GDM1 (cell line): Measurements from ENCODE around the gene PHLDB3.

Experiments
- DNase-seq: peaks from one replicate; lab custom pipeline; 2025; lab: John Stamatoyannopoulos, UW

PHLDB3 gene

DNA sequence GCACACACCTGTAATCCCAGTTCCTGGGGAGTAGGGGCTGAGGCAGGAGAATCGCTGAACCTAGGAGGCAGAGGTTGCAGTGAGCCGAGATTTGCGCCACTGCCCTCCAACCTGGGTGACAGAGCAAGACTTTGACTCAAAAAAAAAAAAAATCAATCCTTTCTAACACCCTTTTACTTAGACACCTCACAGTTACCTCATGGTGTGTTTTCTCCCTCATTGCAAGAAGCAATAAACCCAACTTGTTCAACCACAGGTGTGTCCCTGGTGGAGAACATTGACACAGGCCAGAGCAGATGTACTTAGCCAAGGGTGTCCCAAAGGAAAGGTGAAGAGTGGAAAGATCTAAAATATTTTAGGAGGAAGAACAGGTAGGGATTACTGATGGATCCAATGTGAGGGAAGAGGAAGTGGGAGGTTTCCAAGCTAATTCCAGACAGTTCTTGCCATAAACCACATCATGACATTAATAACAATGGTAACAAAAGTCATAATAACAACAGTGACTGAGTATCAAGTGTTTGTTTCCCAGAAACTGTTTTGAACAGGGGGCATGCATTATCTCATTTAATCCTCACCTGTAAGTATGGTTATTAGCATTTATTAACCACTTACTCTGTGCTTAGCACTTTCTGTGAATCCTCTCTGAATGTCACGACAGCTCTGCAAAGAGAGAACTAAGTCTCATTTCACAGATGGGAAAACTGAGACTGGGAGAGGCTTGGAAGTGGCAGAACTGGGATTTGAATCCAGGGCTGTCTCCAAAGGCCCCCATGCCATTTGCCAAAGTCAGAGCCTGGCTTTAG is 36.0 kb downstream of the PHLDB3 start:
- no peak for DNase-seq

DNA sequence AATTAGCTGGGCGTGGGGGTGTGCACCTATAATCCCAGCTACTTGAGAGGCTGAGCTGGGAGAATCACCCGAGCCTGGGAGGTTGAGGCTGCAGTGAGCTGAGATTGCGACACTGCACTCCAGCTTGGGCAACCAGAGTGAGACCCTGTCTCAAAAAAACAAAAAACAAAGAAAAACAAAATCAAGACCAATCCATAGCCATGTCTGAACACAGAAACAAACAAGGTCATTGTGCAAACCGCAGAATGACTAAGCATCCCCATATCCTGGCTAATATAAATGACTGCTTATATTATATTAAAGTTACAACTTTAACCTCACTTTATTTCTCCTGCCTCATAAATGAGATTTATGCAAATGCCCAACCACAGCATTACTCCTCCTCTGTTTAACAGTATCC is 36.8 kb downstream of the PHLDB3 start:
- no peak for DNase-seq

GRCh38 chr19:43467276-43467675 is 37.3 kb downstream of the PHLDB3 start:
- DNase-seq: no peak

DNA sequence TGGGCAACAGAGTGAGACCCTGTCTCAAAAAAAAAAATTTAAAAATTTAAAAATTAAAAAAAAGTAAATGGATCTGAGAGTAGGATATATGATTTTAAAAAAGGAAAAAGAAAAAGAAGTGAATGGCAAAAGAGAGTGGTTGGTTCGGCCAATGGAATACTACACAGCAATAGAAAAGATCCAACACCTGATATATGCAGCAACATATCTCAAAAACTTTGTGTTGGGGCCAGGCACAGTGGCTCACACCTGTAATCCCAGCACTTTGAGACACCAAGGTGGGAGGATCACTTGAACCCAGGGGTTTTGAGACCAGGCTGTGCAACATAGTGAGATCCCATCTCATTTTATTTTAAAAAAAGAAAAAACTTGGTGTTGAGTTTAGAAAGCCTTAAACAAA is 37.8 kb downstream of the PHLDB3 start:
- DNase-seq: no peak

- no peak for DNase-seq
Measured at GRCh38 chr19:43465468-43466120, 39.0 kb downstream of the PHLDB3 start, which contains the start of gene LYPD3. LYPD3 (minus strand) TSS chr19:43465608; CDS start chr19:43465571, 37 bp downstream.

DNA sequence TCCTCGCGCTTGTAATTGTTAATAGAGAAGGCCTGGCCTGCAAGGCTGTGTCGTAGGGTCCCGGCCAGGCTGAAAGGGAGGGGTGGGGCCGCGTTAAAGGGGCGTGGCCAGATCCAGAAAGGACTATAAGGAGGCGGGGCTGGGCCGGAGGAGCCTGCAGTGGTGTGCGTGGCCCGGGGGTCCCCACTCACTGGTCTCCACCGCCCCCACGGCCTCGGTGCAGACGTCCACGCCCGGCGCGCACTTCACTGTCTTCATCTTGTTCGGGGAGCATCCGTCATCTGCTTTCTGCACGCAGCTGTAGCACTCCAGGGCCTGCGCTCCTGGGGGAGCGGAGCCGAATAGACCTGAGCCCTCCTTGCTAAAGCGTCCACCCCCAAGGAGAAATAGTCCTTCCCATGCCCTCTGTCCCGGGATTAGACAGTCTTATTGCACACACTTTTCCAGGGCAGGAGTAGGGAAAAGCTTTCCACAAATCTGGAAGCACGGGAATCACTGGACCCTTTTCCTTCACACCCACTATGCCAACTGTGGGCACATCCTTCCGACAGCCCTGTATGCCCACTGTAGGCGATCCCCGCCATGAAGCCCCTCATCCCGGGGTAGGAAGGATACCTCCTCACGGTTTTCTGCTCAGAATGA is 40.3 kb downstream of the PHLDB3 start:
- no peak for DNase-seq

GRCh38 chr19:43463381-43464133 is 41.0 kb downstream of the PHLDB3 start:
- peak; percentile 92 for DNase-seq

GRCh38 chr19:43462785-43463380 is 41.7 kb downstream of the PHLDB3 start:
- DNase-seq: no peak

- no peak for DNase-seq
Measured at GRCh38 chr19:43462383-43462782, 42.2 kb downstream of the PHLDB3 start.

DNA sequence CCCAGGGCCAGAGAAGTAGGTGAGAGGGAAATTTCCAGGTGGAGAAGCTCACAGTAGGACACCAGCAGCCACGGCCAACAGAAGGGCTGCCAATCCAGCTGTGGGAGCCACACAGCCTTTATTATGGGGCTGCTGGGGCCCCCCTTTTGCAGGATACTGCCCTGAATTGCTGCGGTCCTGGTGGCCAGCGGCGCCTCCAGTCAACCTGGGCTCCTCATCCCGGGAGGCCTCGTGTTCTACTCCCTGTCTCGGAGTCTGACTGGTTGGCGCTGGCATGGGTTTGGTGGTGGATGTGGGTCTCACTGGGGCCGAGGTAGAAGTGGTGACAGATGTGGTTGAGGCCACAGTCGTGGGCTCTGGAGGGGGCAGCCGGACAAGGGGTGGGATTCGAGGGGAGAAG is 43.2 kb downstream of the PHLDB3 start:
- no peak for DNase-seq

DNA sequence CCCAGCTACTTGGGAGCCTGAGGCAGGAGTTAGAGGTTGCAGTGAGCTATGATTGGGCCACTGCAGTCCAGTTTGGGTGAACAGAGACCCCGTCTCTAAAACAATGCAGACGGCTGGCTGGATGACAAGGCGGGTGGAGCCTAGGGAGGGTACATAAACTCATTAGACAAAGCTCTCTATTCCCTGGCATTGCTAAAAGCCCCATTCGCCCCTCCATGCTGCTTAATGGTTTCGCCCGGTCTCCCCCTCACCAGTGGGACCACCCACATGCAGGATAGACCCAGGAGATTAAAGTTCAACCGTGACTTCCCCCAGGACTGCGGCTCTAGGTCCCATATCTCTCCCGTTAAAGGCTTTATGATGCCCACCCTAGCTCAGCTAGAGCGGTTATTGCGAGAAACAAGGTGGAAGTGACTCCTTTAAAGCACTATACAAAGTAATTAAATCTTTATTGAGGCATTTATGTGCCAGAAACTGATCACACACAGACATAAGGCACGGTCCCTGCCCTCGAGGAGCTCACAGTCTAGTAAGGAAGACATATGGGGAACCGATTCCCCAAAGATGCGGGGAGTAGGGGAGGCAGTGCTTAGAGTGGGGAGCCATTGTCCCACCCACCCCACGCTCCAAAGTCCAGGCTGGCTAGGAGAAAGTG is 44.1 kb downstream of the PHLDB3 start:
- no peak for DNase-seq

- DNase-seq: no peak
Measured at GRCh38 chr19:43457809-43458208, 46.7 kb downstream of the PHLDB3 start.

DNA sequence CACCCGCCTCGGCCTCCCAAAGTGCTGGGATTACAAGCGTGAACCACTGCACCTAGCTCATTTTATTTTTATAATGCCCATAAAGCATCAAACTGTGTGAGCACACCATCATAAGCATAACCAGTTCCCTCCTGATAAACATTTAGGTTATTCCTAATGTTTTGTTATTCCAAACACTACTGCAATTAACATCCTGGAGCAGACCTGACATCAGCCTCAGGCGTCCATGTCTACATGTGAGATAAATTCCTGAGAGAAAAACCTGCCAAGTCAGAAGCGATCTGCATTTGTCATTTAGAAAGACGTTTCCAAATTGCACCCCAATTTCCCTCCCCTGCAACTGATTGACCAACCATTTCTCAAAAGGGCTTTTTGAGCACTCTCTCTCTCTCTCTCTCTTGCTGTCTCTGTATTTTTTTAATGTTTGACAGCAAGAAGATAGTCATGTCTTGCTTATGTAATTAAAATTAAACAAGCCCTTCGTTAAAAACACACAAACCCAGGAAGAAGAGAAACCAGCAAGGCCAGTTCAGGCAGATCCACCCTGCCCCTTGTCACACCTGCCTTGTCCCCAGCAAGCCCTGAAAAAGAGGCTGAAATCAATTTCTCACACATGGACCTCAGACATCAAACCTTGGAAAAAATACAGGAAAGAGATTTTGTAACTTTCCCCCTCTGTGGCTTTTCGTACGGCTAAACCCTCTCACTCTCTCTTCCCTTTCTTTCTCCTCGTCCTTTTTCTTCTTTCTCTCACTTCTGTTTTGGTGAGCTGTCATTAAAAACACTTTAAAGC is 49.0 kb downstream of the PHLDB3 start:
- DNase-seq: no peak

DNA sequence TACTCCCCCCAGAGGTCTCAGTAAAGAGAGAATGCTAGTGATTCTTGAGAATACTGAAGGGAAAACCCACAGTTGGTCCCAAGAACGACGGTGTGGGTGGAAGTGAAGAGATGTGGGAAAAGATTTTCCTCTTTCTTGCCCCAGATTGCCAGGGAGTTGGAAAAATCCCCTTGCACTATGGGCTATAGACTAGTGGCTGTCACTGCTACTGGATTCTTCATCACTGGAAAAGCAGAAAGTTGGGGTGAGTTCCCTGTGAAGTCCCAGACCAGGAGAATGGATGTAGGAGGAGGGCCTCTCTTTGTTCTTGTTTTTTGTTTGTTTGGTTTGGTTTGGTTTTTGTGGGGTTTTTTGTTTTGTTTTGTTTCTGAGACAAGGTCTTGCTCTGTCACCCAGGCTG is 50.5 kb downstream of the PHLDB3 start:
- DNase-seq: no peak

GRCh38 chr19:43452582-43452981 is 52.0 kb downstream of the PHLDB3 start:
- DNase-seq: no peak

- no peak for DNase-seq
Measured at GRCh38 chr19:43450545-43450997, 54.0 kb downstream of the PHLDB3 start.

DNA sequence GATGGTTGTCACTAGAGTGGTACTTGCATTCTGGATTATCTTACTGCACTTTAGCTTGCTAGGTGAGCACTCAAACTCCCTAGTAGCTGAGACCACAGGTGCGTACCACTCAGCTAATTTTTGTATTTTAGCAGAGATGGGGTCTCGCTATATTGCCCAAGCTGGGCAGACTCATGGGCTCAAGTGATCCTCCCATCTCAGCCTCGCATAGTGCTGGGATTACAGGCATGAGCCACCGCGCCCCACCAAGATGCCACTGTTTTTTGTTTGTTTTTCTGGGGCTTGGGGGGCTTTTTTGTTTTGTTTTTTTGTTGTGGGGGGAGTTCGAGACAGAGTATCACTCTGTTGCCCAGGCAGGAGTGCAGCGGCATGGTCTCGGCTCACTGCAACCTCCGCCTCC is 56.9 kb downstream of the PHLDB3 start:
- DNase-seq: no peak

GRCh38 chr19:43446746-43447489 is 57.6 kb downstream of the PHLDB3 start:
- peak; percentile 35 for DNase-seq

GRCh38 chr19:43445426-43445825 is 59.1 kb downstream of the PHLDB3 start:
- no peak for DNase-seq
